H1 (cell line): Measurements from ENCODE around the gene SFMBT2. TPM values are rescaled to one million over a fixed set of nuclear protein-coding genes. Genes with fewer than 3 reads are reported as not detected.

ENCODE experiments used
- CTCF ChIA-PET: fragments of 300-600 bp; sonication (Branson Sonifier 250); formaldehyde crosslinking; loops from one replicate; lab custom pipeline; 2021; ENCODE audit not compliant: partially characterized antibody; lab: Charles Lee
- POLR2A ChIA-PET: fragments of 300-600 bp; sonication (Branson Sonifier 250); formaldehyde crosslinking; loops from one replicate; lab custom pipeline; 2021; ENCODE audit warnings: inconsistent platforms; ENCODE audit not compliant: partially characterized antibody; lab: Charles Lee
- DNase-seq, 2 experiments: peaks; one replicate each; pipeline versions ENCODE4 v3.0.0 to v3.0.0-alpha.2; 2010 to 2022; ENCODE audit warnings: low spot score in 2 of 2, low read depth in 1 of 2, mixed read lengths in 1 of 2
- FAIRE-seq: peaks from 2 replicates; lab custom pipeline; 2011; peaks lifted over from hg19 to GRCh38; lab: Jason Lieb, UNC
- H2AFZ ChIP-seq: 2 replicates; pipeline ENCODE4 v1.8.1; 2012; ENCODE audit warnings: low read length, inconsistent platforms
- H2AK5ac ChIP-seq: 2 replicates; pipeline ENCODE4 v1.6.1; 2013; ENCODE audit warnings: low read depth, low read length
- H2BK120ac ChIP-seq: replicated peaks from 2 replicates; pipeline ENCODE3; 2013; ENCODE audit warnings: low read depth, low read length, inconsistent platforms
- H2BK12ac ChIP-seq: 2 replicates; pipeline ENCODE4 v1.6.1; 2013; ENCODE audit warnings: low read depth, low read length
- H2BK15ac ChIP-seq: 2 replicates; pipeline ENCODE4 v1.6.1; 2013; ENCODE audit warnings: low read length
- H2BK20ac ChIP-seq: 2 replicates; pipeline ENCODE4 v1.6.1; 2013; ENCODE audit warnings: low read length
- H2BK5ac ChIP-seq: 2 replicates; pipeline ENCODE4 v1.6.1; 2013; ENCODE audit warnings: low read depth, low read length
- H3K14ac ChIP-seq: 2 replicates; pipeline ENCODE4 v1.6.1; 2013; ENCODE audit warnings: inconsistent platforms; ENCODE audit not compliant: insufficient read length
- H3K18ac ChIP-seq: 2 replicates; pipeline ENCODE4 v1.6.1; 2013; ENCODE audit warnings: low read length; ENCODE audit errors: extremely low read depth
- H3K23ac ChIP-seq: 2 replicates; pipeline ENCODE4 v1.6.1; 2013; ENCODE audit warnings: inconsistent platforms; ENCODE audit not compliant: insufficient read length
- H3K23me2 ChIP-seq: 2 replicates; pipeline ENCODE4 v1.6.1; 2013; ENCODE audit warnings: low read depth, low read length
- H3K27ac ChIP-seq: 2 replicates; pipeline ENCODE4 v1.6.1; 2011; ENCODE audit warnings: low read depth, low read length, inconsistent platforms
- H3K27me3 ChIP-seq, 4 experiments: replicated peaks in 1 of 4; 1 replicate in 1 of 4; 2 replicates in 3 of 4; pipeline versions ENCODE4 v1.6.1 to v1.8.1; 2011 to 2013; ENCODE audit warnings: low read length in 3 of 4, mild to moderate bottlenecking in 3 of 4, inconsistent platforms in 2 of 4, mixed read lengths in 2 of 4, moderate library complexity in 1 of 4; ENCODE audit not compliant: control insufficient read depth in 3 of 4, insufficient read depth in 3 of 4; ENCODE audit errors: extremely low read depth in 1 of 4
- H3K36me3 ChIP-seq, 4 experiments: 2 replicates each; pipeline versions ENCODE4 v1.6.1 to v1.8.1; 2011 to 2013; ENCODE audit warnings: mild to moderate bottlenecking in 4 of 4, low read length in 3 of 4, moderate library complexity in 2 of 4, control low read depth in 1 of 4, inconsistent platforms in 1 of 4; ENCODE audit not compliant: insufficient read depth in 4 of 4, control insufficient read depth in 2 of 4
- H3K4ac ChIP-seq: replicated peaks from 2 replicates; pipeline ENCODE3; 2013; ENCODE audit warnings: low read length, low read depth, mixed read lengths, inconsistent platforms; ENCODE audit not compliant: insufficient read length
- H3K4me1 ChIP-seq, 4 experiments: replicated peaks in 1 of 4; 1 replicate in 1 of 4; 2 replicates in 3 of 4; pipeline versions ENCODE4 v1.6.1 to v1.8.1; 2011 to 2013; ENCODE audit warnings: low read length in 3 of 4, inconsistent platforms in 2 of 4, mixed read lengths in 1 of 4; ENCODE audit not compliant: insufficient read depth in 4 of 4, control insufficient read depth in 3 of 4
- H3K4me2 ChIP-seq, 2 experiments: 2 replicates each; pipeline versions ENCODE4 v1.6.1 to v1.8.1; 2011 to 2013; ENCODE audit warnings: low read depth in 2 of 2, low read length in 2 of 2, control low read depth in 1 of 2, inconsistent platforms in 1 of 2, mild to moderate bottlenecking in 1 of 2; ENCODE audit not compliant: insufficient read depth in 1 of 2
- H3K4me3 ChIP-seq, 4 experiments: fragments of 200-600, 300-600 bp in 1 of 4; sonication (generic), shearing (Covaris generic), sonication (Bioruptor Twin) in 1 of 4; 2 replicates each; pipeline versions ENCODE4 v1.5.1 to v1.8.1; 2011 to 2016; ENCODE audit warnings: low read length in 4 of 4, low read depth in 3 of 4, control low read depth in 2 of 4, inconsistent platforms in 2 of 4, mild to moderate bottlenecking in 2 of 4, mixed read lengths in 1 of 4, moderate library complexity in 1 of 4; ENCODE audit not compliant: insufficient read depth in 2 of 4; ENCODE audit errors: extremely low read depth in 1 of 4
- H3K56ac ChIP-seq: replicated peaks from 2 replicates; pipeline ENCODE3; 2013; ENCODE audit warnings: low read depth, mild to moderate bottlenecking, mixed read lengths, low read length, inconsistent platforms; ENCODE audit not compliant: insufficient read length
- H3K79me1 ChIP-seq: 2 replicates; pipeline ENCODE4 v1.6.1; 2013; ENCODE audit warnings: low read depth, low read length, control low read depth
- H3K79me2 ChIP-seq, 2 experiments: 2 replicates each; pipeline versions ENCODE4 v1.6.1 to v1.8.1; 2012 to 2013; ENCODE audit warnings: low read length in 2 of 2, mild to moderate bottlenecking in 2 of 2, inconsistent platforms in 1 of 2; ENCODE audit not compliant: insufficient read depth in 2 of 2, control insufficient read depth in 1 of 2
- H3K9ac ChIP-seq, 4 experiments: replicated peaks in 1 of 4; 1 replicate in 1 of 4; 2 replicates in 3 of 4; pipeline versions ENCODE4 v1.6.1 to v1.8.1; 2011 to 2013; ENCODE audit warnings: low read depth in 3 of 4, low read length in 3 of 4, control low read depth in 2 of 4, mild to moderate bottlenecking in 2 of 4, moderate library complexity in 2 of 4, inconsistent platforms in 1 of 4; ENCODE audit errors: extremely low read depth in 1 of 4
- H3K9me3 ChIP-seq, 2 experiments: 2 replicates each; pipeline versions ENCODE4 v1.6.1 to v1.8.1; 2012 to 2013; ENCODE audit warnings: mild to moderate bottlenecking in 2 of 2, moderate library complexity in 2 of 2, control low read depth in 1 of 2, inconsistent platforms in 1 of 2, low read depth in 1 of 2, low read length in 1 of 2, mixed read lengths in 1 of 2; ENCODE audit not compliant: insufficient read depth in 2 of 2
- H4K20me1 ChIP-seq, 2 experiments: replicated peaks in 1 of 2; 2 replicates each; pipeline versions ENCODE3 to v1.8.1; 2011 to 2013; ENCODE audit warnings: inconsistent platforms in 2 of 2, low read length in 2 of 2, mild to moderate bottlenecking in 1 of 2; ENCODE audit not compliant: insufficient read depth in 2 of 2, control insufficient read depth in 1 of 2
- H4K5ac ChIP-seq: 2 replicates; pipeline ENCODE4 v1.6.1; 2013; ENCODE audit warnings: low read length, low read depth, mixed read lengths, inconsistent platforms; ENCODE audit not compliant: insufficient read length
- H4K8ac ChIP-seq: 2 replicates; pipeline ENCODE4 v1.8.0; 2013; ENCODE audit warnings: mild to moderate bottlenecking, moderate library complexity, low read length, inconsistent platforms; ENCODE audit not compliant: insufficient read depth; ENCODE audit errors: extremely low read depth
- H4K91ac ChIP-seq: replicated peaks from 2 replicates; pipeline ENCODE3; 2013; ENCODE audit warnings: low read length, mixed read lengths, inconsistent platforms; ENCODE audit not compliant: insufficient read length
- E2F6 ChIP-seq: IDR thresholded peaks from 2 replicates; pipeline ENCODE4 v1.6.1; 2012; ENCODE audit warnings: inconsistent platforms
- MAFK ChIP-seq: IDR thresholded peaks from 2 replicates; pipeline ENCODE4 v1.6.1; 2012; ENCODE audit warnings: low read depth, mild to moderate bottlenecking, improper control_type of control experiment, low read length
- MAX ChIP-seq: IDR thresholded peaks from 2 replicates; pipeline ENCODE4 v1.6.1; 2012; ENCODE audit warnings: inconsistent platforms
- SIN3A ChIP-seq, 2 experiments: IDR thresholded peaks in 1 of 2; conservative IDR thresholded peaks in 1 of 2; 2 replicates each; pipeline ENCODE4 v1.6.1; 2011 to 2012; ENCODE audit warnings: low read length in 2 of 2, improper control_type of control experiment in 1 of 2, low read depth in 1 of 2, mild to moderate bottlenecking in 1 of 2
- SUZ12 ChIP-seq: fragments of 200-600 bp; sonication (generic); IDR thresholded peaks from 2 replicates; pipeline ENCODE4 v1.6.1; 2012; ENCODE audit warnings: mild to moderate bottlenecking, inconsistent platforms, low read length, moderate library complexity, mixed read lengths
- TAF7 ChIP-seq: optimal IDR thresholded peaks from 2 replicates; pipeline ENCODE3; 2011; ENCODE audit warnings: low read depth, mild to moderate bottlenecking, inconsistent platforms, low read length, moderate library complexity, borderline replicate concordance
- WGBS, 2 experiments: shearing (Covaris generic) in 1 of 2; methylation state at CpG; one replicate each; pipeline versions ENCODE4 v1.1.6 to v1.1.7; 2013 to 2015; ENCODE audit warnings: low lambda C conversion rate in 2 of 2, mixed read lengths in 2 of 2, inconsistent platforms in 1 of 2, low coverage in 1 of 2, missing lambda C conversion rate in 1 of 2; ENCODE audit not compliant: insufficient replicate concordance in 2 of 2, insufficient coverage in 1 of 2, insufficient read length in 1 of 2; ENCODE audit errors: extremely low coverage in 1 of 2, missing lambda C conversion rate in 1 of 2; 5-methylcytosine and 5-hydroxymethylcytosine counted together
- polyA plus RNA-seq, 7 experiments: library from polyadenylated mRNA; depleted of rRNA in 3 of 7; stranded (reverse) in 5 of 7; unstranded in 2 of 7; fragments of >200 nt in 5 of 7; fragments of 200-250 nt in 2 of 7; gene quantifications; 1 replicate in 5 of 7; 2 replicates in 1 of 7; 4 replicates in 1 of 7; pipeline versions ENCODE4 v1.2.1 to v1.2.3, GENCODE V29; 2011 to 2013; ENCODE audit warnings: missing spikeins in 2 of 7, mixed read lengths in 2 of 7
- total RNA-seq: library from RNA; stranded (reverse); fragmentation: NEBNext Ultra II Directional; extraction: Animal tissue kit (Norgen Biotek cat#: 25700); gene quantifications from 2 replicates; pipeline ENCODE4 v1.2.1, GENCODE V29; 2021

SFMBT2 gene
- total and polyA plus RNA-seq, 2 of the 8 experiments (the other 6 are each of a cell fraction or from before 2014, with no cell fraction given) = 2.9 to 11.0 TPM

- H3K9ac ChIP-seq = peak overlapping the region; percentile 34 to 57 (median 42); a peak in 4 of 7 replicates
- no peak overlapping the region for H2BK20ac ChIP-seq
- H3K56ac ChIP-seq = no peak overlapping the region
- ChIA-PET POLR2A (interaction anchor here (1.0 to 2.6 kb wide), 3 partner anchors 8 to 355 kb away, joined by 3 to 10 read pairs (median 4); no protein-coding TSS in a partner anchor), CTCF (interaction anchor here (1.0 to 2.7 kb wide), 8 partner anchors 8 to 706 kb away, joined by 3 to 8 read pairs (median 4); no protein-coding TSS in a partner anchor)
- H3K79me2 ChIP-seq = peaks cover 0 to 28% of the 10 kb centered on the region in 2 experiments
- no peak overlapping the region for H4K91ac ChIP-seq
- H3K18ac ChIP-seq = peak overlapping the region; percentile 78
- DNase-seq (peak in 1 of 2 experiments; percentile 76), FAIRE-seq (no peak)
- H3K27ac ChIP-seq = no peak overlapping the region
- peak overlapping the region; percentile 78 to 91 (median 79) for H3K4me3 ChIP-seq
- no peak overlapping the region for H2BK5ac ChIP-seq
- no peak overlapping the region for H2BK15ac ChIP-seq
- no peak overlapping the region for H2BK12ac ChIP-seq
- no peak overlapping the region for H4K5ac ChIP-seq
- peaks cover 3 to 20% (median 11%) of the 10 kb centered on the region in 4 experiments for H3K4me1 ChIP-seq
- 0 out of 2 replicates have a peak overlapping the region, but pooled peaks have one; percentile 27 for H2AFZ ChIP-seq
- 0 out of 2 replicates have a peak overlapping the region, but pooled peaks have one; percentile 4 for H4K8ac ChIP-seq
- H3K23ac ChIP-seq = no peak overlapping the region
- peaks cover 15 to 69% (median 52%) of the 10 kb centered on the region in 4 experiments; a peak in 6 of 7 replicates for H3K27me3 ChIP-seq
- no peak overlapping the region for H2BK120ac ChIP-seq
- no peaks in the 10 kb centered on the region for H3K79me1 ChIP-seq
- H3K14ac ChIP-seq = no peak overlapping the region
- H4K20me1 ChIP-seq = peaks cover 0 to 5% of the 10 kb centered on the region in 2 experiments
- no peak overlapping the region for H3K4ac ChIP-seq
- WGBS, 2 experiments = 2% methylated on average over 33 of the region's 43 CpGs; no CpG with 5 or more reads in 1 of the 2 experiments
- peaks cover 51% of the 10 kb centered on the region for H3K23me2 ChIP-seq
- no peaks in the 10 kb centered on the region for H3K36me3 ChIP-seq
- peak overlapping the region; percentile 85 to 100 for H3K4me2 ChIP-seq
- no peaks in the 10 kb centered on the region for H3K9me3 ChIP-seq
- no peak overlapping the region for H2AK5ac ChIP-seq
- TF ChIP-seq TAF7 (no peak), SIN3A (conservative IDR thresholded peaks at IDR 0.05 in 1 of 2, IDR thresholded peaks at IDR 0.05 in 1 of 2; ENCODE audit: low read depth in 1 of 2, low read length in 2 of 2) (peak in 1 of 2 experiments; percentile 75; a peak in 1 of 4 replicates), SUZ12 (peak; percentile 33; the same call in 1 of the 2 replicates), MAX (0 out of 2 replicates have a peak, but pooled peaks have one; percentile 5), E2F6 (0 out of 2 replicates have a peak, but pooled peaks have one; percentile 11), MAFK (no peak)
These were observed 453 bp downstream of the SFMBT2 start for GRCh38 chr10:7410301-7410861.
